Kidney tubule cell (primary cell): ENCODE measurements around the gene AFDN.

Experiments used
- DNase-seq: peaks from one replicate; pipeline ENCODE4 v3.0.0-alpha.2; 2018; ENCODE audit warnings: low spot score

The AFDN gene

DNA sequence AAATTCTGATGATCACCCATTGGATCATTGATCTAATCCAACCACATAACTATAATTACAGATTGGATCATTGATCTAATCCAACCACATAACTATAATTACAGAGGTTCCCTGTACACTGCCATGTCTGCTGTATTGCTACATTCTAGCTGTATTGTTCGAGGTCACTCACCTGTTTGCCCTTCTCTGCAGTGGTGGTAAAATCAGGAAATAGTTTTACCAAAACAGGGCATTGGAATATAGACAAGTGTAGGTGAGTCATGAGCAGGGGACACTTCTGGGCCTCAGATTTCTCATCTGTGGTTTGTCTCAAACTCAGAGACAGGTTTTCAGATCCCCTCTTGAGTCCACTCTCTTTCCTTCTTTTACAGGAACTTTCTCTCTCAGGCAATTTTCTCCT is 9.0 kb upstream of the AFDN start:
- peak; percentile 82 for DNase-seq

DNA sequence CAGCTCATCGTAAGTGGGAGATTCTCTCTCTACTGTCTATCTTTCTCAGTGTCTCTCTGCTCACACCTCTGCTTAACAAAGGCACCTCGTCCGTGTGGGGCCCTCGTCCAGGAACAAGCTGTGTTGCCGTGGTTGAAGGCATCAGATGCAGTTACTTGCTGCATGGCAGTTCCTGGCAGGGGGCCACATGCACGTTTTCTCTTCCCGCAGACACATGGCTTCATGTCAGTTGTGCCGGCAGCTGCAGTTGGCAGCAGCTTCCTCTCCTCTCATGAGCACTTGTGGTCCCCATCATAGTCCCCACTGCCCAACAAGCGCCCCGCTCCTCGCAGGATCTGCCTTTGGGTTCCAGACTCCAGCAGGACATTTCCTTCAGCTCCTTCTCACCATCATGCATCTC is 7.1 kb upstream of the AFDN start:
- no peak for DNase-seq

DNA sequence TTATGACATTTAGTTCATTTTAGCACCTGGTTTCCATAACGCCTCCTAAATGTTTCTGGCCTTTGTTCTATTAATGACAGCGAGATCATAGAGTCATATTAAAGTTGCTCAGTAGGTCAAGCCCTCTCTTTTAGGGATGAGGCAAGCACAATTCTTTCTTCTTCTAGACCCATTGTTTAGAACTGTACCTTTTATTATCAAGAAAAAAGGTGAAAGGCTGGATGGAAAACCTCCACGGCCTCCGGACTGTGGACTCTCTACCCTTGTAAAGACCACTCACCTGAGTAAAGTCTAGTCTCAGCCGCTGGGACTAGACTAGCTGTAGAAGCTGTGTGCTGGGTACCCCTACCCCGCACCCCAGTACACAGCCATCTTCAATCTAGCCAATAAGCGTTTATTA is 6.0 kb upstream of the AFDN start:
- no peak for DNase-seq

DNA sequence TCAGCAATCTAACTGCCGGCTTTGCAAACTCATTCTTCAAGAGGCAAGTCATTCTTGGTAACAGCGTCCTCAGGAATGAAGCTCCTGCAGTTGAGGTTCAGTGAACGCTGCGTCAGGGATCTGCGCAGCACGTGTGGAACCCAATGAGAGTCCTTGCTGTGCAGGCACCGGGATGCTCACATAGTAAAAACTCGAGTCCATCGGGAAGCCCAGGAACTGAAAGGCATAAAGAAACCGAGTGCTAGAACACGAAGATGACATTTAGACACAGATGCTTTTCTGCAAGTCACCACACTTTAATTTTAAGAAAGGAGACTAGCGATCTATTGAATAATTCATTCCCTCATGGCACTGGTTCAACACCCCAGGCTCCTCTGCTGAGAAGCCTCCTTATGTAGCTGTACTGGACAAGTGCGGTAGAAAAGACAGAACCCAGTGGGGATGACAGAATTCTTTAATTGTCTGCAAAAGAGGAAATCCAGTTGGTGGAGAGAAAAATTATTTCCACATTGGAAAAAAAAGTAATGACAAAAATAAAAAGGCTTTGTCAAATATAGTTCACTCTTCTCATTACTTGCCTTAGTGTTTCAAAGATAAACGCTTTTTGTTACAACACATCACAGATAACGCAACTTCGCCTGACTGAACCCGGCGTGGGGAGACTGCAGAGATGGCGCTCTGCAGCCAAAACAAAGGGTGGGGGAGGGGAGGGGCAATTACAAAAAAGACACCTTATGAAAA is 1.9 kb upstream of the AFDN start:
- DNase-seq: peak; percentile 64

DNA sequence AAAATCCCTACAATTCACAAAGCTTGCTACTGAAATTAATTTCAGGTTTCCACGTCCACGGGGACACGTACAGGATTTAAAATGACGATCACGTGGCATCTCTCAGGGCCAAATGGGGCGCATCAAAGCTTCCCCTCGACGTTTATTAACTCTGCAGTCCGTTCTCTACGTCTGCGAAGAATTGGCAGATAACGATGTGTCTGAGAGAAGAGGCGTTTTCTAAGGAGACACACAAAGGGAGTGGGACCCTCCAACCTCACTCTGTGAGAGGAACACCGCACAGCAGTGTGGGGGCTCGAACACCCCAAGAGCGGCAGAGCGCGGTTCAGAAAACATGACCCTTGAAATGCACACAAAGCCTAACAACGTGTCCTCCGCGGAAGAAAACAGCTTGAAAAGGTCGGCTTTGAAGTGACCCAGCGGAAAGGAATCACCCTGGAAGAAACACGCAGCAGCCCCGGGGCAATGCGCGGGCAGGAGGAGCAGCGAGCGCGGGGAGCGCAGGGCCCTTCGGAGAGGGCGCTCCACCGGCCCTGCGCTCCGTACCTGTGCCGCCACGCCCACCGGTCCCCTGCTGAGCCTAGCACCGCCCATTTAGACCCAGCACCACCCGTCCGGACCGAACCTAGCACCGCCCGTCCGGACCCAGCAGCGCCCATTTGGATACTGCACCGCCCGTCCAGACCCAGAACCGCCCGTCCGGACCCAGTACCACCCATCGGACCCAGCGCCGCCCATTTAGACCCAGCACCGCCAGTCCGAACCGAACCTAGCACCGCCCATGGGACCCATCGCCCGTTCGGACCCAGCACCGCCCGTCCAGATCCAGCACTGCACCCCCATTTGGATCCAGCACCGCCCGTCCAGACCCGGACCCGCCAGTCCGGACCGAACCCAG is 1.1 kb upstream of the AFDN start:
- peak; percentile 75 for DNase-seq

DNA sequence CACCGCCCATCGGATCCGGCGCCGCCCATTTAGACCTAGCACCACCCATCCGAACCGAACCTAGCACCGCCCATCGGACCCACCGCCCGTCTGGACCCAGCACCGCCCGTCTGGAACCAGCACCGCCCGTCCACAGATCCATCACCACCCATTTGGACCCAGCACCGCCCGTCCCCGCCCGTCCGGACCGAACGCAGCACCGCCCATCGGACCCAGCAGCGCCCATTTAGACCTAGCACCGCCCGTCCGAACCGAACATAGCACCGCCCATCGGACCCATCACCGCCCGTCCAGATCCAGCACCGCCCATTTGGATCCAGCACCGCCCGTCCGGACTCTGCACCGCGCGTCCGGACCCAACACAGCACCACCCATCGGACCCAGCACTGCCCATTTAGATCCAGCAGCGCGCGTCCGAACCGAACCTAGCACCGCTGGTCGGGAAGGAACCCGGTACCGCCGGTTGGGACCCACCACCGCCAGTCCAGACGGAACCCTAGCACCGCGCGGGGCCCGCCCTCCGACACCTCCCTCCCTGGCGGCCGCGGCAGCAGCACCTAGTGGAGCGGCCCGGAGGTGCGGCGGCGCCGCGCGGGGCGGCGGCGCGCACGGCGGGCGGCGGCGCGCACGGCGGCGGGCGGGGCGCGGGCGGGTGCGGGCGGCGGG is 348 bp upstream of the AFDN start:
- DNase-seq: peak; percentile 81

DNA sequence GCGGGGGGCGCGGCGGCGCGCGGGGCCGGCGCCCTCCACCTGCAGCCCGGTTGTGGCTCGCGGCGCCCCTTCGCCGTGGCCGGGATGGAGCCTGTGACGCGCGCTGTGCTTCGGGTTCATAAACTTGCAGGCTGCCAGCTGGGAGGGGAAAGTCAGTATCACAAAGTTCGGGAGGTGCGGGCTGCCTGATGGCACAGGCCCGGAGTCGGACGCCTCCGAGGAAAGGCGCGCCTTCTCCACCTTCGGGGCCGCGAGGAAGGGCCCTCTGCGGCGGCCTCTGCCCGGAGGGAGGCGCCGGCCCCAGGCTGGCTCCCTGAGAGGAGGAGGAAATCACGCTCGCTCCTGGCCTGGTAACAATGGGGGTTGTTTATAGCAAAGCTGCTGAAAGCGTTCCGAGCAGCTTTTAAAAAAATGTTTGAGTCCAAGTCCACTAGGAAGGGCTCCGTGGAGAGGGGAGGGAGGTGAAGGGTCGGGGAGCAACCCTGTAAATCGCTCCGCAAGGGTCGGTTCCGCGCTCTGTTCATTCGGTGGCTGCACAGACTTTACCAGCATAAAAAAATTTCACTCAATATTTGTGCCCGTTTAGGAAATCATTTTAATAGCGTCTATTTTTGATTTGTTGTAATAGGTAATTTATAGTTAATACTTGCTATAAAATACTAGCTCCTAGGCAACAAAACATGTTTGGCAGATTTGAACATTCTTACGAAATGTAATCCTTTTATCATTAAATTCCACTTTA is 1.0 kb downstream of the AFDN start:
- DNase-seq: peak; percentile 58

GRCh38 chr6:167828325-167828956 is 1.7 kb downstream of the AFDN start:
- DNase-seq: peak; percentile 55

- DNase-seq: no peak
These were observed 2.8 kb downstream of the AFDN start for GRCh38 chr6:167829513-167829912.

- DNase-seq: no peak
These were observed 4.6 kb downstream of the AFDN start for GRCh38 chr6:167831281-167831828.

- DNase-seq: peak; percentile 61
These were observed 6.0 kb downstream of the AFDN start for GRCh38 chr6:167832497-167833395.

DNA sequence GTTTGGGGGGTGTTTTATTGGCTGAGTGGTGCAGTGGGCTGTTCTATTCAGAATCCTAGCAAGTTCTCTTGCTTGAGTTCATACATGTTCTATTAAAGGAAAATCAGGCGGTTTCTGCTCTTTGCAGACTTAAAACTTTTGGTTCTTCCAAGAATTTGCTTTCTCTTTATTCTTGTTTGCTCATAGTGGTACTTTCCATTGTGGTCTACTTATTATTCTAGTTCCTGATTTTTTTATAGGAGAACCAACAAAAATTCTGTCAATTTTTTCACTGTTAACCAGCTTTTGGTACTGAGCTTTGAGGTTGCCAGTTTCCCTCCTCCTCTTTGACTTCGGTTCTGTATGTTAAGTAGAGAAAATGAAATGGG is 6.7 kb downstream of the AFDN start:
- DNase-seq: no peak

DNA sequence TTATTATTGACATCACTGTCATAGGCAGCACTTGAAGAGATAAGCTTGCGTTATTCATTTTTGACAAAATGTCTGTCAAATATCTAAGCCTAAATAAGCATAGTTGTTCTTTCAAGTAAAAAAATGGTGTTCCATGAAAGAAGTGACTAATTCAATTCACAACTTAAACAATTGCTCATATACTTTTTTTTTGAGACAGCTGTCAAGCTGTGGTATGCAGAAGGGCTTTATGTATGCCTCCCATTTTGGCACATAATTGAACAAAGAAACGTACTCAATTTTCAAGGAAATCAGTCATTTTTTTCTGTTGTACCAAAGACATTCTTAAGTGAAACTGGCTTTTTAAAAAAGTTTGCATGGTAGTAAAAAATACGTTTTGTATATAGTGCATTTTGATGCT is 8.5 kb downstream of the AFDN start:
- no peak for DNase-seq

DNA sequence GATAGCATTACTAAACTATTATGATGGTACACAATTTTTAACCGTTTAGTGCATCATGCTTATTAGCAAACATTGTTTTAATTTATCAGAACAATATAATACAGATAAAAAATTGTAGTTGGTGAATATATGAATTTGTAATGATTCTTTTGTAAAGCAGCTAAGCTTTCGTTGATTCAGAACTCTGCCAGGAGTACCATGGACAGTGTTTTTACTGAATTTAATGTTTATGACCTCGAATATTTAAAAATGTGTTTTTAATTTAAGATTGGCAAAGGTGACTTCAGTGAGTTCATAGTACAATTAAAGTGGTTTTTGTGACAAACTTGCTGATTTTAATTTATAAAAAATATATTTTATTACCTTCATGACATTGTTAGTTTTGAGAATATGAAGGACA is 10.0 kb downstream of the AFDN start:
- DNase-seq: no peak

GRCh38 chr6:167838207-167838748 is 11.6 kb downstream of the AFDN start:
- no peak for DNase-seq

GRCh38 chr6:167839343-167839742 is 12.6 kb downstream of the AFDN start:
- DNase-seq: no peak

DNA sequence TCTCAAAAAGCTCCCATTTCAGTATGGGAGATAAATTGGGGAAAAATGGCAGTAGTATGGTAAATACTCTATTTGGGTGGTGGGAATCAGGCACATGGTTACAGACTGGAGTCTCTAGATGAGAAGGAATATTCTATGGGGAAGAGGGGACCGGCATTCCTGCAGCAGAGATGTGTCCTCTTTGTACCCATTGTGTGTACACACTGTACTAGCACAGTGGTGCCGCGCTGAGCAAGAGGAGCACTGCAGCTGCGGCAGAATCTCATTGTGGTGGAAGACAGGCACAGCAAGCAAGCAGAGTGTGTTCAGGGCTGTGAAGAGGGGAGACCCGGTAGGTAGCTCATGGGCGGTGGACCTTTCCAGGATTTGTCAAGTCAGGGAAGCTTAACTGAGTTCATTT is 13.0 kb downstream of the AFDN start:
- no peak for DNase-seq

- DNase-seq: no peak
These were observed 13.4 kb downstream of the AFDN start for GRCh38 chr6:167840160-167840525.

GRCh38 chr6:167840526-167841179 is 13.9 kb downstream of the AFDN start:
- peak; percentile 41 for DNase-seq

GRCh38 chr6:167841981-167842380 is 15.3 kb downstream of the AFDN start:
- no peak for DNase-seq
